HG03442 (cell line): ENCODE results near the gene DOCK4.

Experiments used
- ATAC-seq: cut with Tn5 transposase; IDR thresholded peaks from one replicate; pipeline ENCODE4 v1.9.1; 2021; ENCODE audit warnings: mild to moderate bottlenecking, moderate library complexity; ENCODE audit not compliant: unreplicated experiment

DOCK4 gene

DNA sequence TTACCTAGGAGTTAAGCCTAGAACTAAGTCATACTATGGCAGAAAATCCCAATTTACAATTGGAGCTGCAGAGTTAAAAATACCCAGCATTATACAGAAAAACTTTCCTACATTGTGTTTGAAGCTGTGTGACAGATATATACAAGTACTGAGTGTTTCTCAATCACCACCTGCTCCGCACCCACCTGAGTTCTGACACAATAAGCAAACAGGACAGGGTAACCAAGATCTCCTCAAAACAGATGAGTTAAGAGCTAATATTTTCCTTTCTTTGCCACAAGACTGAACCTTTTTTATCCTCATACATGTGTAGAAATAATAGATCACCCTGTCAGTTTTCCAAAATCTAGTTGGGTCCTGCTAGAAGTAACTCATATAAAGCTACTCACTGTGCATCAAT lies 186.3 kb downstream of the DOCK4 start:
- no peak for ATAC-seq

DNA sequence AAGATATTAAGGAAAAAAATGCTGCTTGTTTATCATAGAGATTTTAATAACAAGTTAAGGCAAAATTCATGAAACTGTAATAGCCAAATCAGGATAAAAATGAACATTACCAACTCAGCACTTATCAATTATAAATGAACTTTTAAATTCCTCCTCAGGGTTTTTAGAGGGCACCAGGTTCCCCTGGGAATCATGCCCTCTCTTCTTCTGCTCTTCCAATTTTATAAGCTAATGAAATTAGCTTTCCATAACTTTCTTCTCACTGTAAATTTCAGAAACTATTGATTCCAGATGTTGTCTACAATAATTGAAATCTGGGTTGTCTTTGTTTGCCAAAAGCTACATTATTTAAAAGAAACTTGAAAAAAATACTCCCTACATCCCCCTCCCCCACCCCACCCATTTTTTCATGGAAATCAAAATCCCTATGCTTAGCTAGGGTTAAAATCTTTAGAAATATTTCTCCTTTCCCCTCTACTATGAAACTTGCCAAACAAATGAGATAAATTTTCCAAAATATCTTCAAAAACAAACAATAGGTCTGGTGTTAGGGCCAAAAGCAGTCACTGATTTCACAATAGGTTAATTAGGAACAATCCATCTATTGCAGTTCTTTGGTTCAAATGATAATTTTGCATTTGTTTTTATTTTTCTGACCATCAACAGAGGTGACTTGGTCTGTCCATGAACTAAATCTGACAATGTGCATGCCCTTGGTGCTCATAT lies 187.7 kb downstream of the DOCK4 start:
- ATAC-seq, result no peak

DNA sequence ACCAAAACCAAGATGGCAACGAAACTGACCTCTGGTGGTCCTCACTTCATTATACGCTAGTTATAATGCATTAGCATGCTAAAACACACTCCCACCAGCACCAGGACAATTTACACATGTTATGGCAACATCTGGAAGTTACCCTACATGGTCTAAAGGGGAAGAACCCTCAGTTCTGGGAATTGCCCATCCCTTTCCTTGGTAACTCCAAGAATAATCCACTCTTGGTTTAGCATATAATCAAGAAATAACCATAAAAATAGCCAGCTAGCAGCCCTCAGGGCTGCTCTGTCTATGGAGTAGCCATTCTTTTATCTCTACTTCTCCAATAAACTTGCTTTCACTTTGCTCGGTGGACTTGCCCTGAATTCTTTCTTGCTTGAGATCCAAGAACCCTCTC lies 191.1 kb downstream of the DOCK4 start:
- ATAC-seq, result no peak

DNA sequence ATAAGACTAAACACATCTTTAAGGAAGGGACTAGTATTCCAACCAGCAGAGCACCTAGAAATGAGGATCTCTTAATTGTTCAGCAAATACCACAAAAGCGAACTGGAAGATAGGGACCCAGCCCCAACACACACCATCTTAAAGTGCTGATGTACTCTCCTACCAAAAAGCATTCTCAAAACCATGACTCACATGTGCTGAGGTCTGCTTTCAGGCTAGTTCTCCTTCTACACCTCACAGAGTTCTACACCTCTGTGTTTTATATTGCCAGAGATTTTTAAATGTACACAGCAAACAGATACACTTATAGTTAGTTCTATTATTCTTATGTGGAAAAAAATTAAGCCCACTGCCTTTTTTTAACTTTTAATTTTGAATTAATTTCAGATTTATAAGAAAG lies 191.9 kb downstream of the DOCK4 start:
- no peak for ATAC-seq

DNA sequence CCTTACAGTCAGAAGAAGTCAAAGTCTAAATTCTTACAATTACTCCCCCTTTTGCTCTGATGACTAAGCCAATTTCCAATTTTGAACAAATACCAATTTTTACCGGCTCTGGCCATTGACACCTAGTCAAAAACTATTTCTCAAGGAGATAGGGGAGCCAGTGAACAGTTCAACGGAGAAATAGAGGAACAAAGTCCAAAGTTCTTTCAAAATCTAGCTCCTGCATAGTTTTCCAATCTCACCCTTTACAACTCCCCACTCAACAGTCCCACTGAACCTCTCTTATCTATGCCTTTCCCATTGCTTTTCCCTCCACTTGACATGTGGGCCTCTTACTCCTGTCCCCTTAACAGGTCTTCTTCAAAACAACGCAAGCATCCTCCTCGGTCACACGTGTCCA lies 192.9 kb downstream of the DOCK4 start:
- no peak for ATAC-seq

DNA sequence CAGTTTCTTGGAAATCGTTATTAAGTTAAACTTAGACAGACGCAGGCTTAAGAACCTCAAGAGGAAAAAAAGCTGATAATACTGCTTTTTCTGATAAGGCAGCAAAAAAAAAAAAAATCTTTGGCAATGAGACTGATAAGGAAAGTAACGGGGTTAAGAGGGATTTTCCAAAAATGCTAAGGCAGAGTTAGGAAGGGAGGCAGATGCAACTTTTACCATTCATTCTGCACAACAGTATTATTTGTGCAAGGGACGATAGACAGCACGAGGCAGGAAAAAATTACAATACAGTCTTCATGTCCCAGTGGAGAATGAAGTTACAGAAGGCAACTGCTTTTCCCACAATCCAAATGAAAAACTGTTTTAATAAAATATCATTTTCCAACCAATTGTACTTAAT lies 194.0 kb downstream of the DOCK4 start:
- no peak for ATAC-seq

DNA sequence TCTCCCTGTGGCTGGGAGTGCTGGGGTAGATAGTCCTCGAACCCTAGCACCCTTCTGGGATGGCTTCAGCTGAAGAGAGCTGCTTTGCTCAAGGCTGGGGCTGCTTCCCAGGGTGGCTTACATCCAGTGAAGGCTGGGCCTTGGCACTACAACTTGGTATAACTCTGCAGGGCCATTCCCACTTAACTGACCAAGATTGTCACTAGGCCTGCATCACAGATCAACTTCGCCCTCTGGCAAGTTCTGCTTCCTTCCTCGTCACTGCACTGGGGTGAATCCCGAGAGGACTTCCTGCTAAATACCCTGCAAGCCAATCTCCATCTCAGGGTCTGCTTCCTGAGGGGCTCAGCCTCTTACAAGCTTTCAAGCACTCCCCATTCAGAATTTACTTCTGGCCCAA lies 195.2 kb downstream of the DOCK4 start:
- ATAC-seq, result no peak

DNA sequence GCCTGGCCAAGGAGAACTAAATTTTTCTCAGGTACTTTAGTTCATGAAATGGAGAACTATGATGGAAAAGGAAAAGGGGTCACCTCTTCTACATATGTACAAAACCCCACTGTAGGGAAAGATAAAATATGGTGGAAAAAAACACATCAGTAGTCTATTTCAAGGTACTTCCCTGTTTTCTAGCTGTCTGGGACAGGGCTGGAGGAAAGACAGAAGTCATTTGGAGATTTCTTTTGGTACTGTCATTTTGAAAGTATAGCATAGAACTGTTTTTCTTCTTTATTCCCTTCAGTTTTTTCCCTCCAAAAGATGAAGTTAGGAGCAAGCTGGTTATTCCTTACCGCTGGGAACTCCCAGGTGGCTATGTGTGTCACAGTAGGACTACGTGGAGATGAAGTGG lies 196.1 kb downstream of the DOCK4 start:
- ATAC-seq, result no peak

DNA sequence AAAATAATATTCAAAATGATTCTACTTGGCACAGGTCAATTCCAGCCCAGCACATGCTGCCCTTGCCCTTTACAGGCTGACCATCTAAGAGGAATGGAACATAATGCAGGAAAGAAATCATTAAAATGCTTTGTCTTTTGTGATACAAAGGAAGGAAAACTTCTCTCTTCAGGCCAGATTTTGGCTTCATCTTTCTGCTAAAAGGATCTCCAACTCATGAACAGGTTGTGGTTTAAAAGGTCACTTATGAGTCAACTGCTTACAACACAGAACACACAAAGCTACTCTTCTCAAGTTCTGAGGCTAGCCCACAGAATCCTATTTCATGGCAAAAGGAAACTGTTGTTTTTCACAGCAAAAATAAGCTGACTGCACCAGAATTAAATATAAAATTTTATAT lies 197.1 kb downstream of the DOCK4 start:
- ATAC-seq, result peak; percentile 79

DNA sequence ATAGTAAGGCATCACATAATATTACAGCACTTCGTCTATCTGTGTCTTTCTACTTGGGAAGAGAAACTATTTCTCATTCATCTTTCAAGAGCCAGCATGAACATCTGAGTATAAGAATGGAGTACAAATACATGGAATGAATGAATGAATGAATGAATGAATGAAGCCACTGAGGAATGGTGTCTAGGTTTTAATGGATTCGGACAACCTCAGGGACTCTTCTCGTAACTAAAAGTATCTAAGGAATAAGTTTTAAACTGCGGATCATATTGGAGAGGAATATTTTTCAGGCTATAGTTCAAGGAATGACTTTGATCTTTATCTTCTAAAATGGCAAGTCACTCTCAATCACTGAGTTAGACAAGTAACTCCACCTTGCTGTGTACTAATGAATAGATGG lies 199.0 kb downstream of the DOCK4 start:
- ATAC-seq, result no peak

DNA sequence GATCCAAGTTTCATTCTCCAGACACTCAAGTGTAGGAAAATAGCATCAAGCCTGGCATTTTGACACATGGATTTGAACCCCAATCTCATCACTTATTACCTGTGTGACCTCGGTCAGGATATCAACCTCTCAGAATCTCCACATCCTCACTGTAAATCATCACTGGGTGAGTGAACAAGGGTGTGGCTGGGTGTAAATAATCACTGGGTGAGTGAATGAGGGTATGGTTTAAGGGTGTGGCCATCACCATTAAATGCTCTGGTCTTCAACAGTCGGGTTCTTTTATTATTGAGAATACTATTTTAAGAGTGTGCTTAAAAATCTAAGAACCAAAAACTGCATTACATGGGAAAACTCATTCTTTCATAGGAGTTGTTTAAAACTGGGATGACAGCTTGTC lies 200.1 kb downstream of the DOCK4 start:
- no peak for ATAC-seq

DNA sequence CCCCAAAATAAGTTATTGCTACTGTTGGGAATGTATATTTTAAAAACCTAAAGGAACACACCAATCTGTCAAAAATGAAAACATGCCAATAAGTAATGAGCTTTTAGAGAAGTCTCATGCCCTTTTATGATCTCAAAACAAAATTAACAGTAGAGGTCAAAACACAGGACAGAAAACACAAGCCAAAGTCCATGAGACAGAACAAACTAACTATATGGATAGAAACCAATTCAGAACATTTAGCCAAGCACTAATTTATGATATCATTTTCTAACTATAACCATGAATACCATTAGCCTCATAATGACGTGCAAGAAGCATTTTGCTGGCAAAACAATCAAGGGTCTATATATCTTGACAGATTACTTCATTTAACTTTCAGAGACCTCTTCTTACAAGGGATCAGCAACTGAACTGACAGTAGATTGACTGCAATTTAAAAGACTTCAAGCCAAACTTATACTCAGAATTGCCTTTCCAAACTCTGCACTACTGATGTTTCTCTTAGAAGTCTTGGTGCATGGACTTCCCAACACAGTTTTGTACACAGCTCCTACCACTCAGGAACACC lies 200.9 kb downstream of the DOCK4 start:
- no peak for ATAC-seq

DNA sequence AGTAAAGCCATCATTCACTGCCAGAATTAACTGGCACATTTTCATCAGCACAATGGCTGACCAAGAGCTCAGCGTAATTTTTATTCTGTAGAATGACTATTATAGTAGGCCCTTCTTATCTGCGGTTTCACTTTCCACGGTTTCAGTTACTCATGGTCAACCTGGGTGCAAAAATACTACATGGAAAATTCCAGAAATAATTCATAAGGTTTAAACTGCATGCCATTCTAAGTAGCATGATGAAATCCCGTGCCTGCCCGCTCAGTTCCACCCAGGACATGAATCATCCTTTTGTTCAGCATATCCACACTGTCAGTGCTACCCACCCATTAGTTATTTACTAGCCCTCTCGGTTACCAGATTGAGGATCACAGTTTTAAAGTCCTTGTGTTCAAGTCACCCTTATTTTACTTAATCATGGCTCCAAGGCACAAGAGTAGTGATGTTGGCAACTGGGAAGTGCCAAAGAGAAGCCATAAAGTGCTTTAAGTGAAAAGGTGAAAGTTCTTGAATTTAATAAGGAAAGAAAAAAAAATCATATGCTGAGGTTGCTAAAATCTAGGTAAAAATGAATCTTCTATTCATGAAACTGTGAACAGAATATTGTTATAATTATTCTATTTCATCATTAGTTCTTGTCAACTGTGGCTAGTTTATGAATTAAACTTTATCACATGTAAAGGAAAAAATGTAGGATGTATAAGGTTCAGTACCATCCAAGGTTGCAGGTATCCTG lies 204.9 kb downstream of the DOCK4 start:
- ATAC-seq, result no peak

DNA sequence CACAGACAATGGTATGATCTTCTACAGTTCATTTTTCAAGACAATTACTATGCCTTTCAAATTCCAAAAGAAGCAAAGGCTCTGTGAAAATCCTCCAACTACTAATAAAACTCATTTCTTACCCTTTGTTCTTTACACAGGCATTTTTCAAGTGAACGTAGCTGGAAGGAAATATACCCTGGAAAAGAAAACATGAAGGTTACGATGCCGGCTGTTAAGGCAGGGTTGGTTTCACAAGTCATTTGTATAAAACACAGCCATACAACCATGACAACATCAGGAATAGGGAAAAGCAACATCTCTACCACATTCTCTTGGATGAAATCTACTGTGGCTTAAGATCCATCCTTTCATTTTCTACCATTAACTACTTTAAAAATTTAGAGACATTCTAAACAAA lies 207.9 kb downstream of the DOCK4 start:
- no peak for ATAC-seq

DNA sequence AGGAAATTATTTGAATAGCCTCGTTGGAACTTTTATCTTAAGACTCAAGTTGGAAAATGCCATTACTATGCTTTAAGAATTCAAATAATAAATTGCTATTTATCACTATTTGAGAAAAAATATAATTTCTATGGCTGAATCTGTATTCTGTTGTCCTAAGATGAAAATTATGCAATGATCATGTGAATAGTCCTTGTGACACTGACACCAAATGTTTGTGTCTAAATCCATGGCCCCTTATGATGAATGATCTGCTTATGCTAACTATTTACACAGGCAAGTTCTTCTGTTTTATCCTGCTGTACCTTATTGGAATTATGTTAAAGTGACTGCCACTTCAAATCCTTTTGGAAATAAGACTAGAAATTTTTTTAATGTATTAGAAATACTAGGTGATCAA lies 208.7 kb downstream of the DOCK4 start:
- no peak for ATAC-seq

DNA sequence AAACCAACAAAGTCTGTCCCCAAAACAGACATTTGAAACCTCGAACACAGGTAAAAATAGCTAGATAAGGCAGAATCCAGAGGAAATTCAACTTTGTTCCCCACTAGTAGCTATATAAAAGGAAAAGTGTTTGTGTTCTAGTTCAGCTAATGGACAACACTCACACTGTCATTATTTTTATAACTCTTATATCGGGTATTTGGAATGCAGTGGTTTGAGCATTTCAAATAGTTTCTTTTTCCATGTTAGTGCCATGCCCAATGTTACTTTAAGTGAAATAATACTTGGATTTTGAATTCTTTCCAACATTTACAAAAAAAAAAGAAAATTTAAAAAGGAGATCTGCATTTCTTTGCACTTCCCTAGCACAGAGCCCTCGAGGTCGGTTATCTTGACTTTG lies 213.6 kb downstream of the DOCK4 start:
- ATAC-seq, result no peak

DNA sequence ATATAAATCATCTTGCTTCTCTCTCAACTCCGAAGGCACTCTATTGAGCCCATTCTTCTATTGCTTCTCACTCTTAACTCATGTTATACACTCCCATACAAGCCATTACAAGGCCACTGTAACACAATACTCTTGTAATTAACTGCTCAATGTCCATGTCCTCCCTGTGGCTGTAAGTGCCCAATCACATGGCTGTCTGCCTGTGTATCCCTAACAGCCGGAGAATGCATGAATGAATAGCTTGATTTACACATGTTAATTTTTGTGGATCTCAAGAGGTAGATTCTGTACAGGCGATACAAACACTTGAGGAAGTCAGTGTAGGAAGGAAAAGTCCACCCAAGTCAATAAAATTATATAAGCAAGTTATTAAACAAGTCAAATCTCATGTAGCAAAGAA lies 215.6 kb downstream of the DOCK4 start:
- ATAC-seq, result no peak

DNA sequence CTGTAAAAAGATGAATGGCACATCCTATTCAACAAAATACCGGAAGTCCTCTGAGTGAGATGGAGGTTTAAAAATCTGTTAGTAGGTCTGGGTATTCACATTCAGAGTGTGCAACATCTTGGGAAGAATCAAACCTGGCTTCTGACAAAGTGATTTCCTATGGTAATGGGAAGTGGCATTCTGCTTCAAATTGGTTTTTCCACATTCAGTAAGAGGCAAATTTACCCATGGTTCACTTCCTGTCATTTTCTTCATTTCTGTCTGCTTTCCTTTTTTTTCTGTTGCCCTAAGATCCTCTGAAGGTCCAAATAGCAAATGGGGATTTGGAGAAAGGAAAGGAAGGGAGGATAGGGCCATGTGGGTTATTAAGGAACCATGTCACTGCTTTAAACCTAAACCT lies 218.3 kb downstream of the DOCK4 start:
- ATAC-seq, result no peak

DNA sequence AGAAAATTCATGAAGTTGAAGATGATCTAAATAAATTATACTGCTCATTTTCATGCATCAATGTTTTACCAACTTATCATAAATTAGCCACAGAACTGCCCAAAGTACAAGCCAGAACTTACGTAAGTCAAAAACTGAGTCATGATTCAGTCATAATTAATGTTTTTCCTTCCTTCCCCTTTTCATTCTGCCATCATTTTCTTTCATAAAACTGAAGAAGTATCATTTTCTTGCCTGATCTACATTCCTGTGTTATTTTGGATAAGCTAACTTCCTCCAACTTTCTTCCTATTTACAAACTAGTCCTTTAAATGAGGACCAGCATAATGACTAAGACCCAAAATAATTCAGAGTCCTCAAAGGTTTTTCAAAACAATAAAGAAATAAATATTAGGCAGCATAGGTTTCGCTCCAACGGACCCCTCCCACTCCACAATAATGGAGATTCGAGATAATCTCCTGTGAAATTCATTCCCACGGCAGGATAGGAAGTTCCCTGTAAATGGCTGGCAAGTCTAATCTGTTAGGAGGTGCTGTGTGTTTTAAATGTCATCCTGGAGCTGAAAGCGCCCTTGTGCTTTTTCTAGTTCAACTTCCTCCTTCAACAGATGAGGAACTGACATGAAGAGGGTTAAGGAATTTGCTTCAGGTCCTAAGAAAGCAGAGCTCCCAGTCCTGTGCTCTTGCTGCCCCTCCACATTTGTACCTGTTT lies 218.9 kb downstream of the DOCK4 start:
- no peak for ATAC-seq

DNA sequence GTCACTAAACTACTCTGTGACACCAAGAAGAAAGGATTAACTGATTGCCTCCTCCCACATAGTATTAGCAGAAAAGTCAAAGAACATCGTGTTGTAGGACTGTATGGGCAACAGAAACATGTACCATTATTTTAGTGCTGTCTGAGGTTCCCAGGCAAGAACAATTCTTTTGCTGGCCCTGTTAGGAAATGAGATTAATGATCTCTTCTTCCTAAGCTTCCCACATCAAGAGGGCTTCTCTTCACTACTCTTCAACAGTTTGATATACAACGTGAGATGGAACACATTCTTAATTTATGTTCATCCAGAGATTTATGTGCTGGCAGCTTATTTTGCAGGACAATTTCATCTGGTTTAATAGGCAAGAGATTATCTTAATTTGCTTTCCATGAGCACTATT lies 219.6 kb downstream of the DOCK4 start:
- ATAC-seq, result no peak

DNA sequence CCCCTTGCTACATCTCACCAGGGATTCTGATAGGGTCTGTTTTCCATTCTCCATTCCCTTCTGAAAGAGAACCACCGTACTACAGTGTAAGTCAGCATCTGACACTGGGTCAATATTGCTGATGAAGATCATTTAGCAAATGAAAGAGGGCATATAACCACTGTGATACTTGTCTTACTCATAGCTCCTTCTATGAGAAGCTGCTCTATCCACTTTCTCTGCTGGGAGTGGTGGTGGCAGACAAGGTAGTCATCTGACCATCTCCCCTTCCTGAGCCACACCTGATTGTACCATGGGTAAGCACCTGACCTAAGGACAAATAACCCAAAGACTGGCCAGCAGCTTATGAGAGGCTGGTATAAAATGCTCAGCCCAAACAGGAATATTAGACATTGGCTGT lies 220.4 kb downstream of the DOCK4 start:
- ATAC-seq, result no peak

DNA sequence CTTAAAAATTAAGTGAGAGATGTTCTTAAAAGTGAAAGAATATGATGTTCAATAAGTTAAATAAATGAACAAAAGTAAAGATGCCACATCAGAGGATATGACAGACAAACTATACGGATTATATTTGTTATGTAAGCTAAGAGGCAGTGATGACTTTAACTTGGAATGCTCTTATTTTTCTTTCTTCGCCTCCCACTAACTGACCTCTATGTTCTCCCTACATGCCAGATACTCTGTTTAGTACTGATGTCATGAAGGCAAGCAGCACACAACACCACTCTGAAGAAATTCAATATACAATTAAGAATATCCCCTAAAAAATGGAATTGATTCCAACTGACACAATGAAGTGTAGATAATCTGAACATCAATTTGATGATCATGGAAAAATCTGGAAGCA lies 223.4 kb downstream of the DOCK4 start:
- ATAC-seq, result no peak
